Activated CD4-positive, alpha-beta T cell treated with anti-CD3 and anti-CD28 coated beads, Interleukin-2, Interleukin-4, amounts not matched to agents 100 ng/mL and 50 ng/mL, durations not matched to agents 16 hours and 8 hours (primary cell): ENCODE data around the gene DEPDC1B.
"Not testable (repeated sequence)": the region's sequence is repeated elsewhere in the genome, so short reads cannot be mapped to it uniquely, and the experiment has no call there.

Experiments
- DNase-seq: peaks from one replicate; pipeline ENCODE4 v3.0.0-alpha.2; 2020; ENCODE audit warnings: low spot score

The DEPDC1B gene

DNA sequence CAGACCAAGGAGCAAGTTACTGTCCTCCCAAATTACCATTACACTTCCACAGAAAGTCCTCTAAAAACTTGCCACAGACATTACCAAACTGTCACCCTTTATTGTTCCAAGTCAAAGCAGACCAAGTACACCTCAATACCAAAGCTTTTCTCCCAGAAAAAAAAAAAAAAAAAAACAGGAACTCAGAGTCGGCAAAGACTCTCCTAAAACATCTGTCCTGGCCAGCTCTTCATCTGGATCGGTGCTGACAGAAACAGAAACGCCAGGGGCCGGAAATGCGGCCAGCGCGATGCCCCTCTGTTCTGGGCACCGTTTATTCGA is 718 bp downstream of the DEPDC1B start:
- DNase-seq = no peak

- DNase-seq = no peak
These were observed 1.6 kb downstream of the DEPDC1B start for GRCh38 chr5:60698336-60698735.

- DNase-seq = no peak
These were observed 9.6 kb downstream of the DEPDC1B start for GRCh38 chr5:60690326-60690725.

- no peak for DNase-seq
These were observed 11.0 kb downstream of the DEPDC1B start for GRCh38 chr5:60688980-60689379.

DNA sequence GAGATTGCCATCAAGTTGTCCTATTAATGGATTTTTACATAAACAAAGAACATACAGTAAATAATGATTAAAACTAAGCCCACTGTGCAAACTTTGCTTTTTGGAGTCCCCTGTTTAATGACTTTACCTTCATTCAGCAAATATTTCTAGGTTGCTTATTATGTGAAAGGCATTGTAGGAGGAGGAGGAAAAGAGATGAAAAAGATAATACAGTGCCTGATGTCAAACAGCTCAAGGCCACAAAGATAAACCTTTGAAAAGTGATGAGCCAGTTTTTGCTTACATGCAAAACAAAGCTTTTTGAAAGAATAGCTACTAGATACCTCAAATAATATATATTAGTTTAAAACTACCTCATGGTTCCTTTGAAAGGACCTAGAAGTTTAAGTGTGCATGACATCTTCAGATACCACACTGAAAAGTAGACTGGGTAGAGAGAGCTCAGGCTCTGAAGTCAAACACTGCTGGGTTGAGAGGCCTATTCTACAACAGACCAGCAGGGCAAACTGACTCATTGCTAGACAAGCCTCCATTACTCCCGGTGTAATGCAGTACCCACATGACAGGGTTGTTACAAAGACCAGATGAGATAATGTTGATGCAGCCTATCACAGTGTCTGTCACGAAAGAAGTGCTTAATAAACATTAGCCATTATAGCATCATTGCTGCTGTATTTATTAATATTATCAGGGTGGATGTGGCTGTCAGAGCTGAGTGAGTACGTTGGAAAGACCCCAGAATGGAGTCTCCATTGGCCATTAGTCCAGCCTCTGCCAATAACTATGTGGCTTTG is 11.8 kb downstream of the DEPDC1B start:
- peak; percentile 11 for DNase-seq

- no peak for DNase-seq
These were observed 13.8 kb downstream of the DEPDC1B start for GRCh38 chr5:60686157-60686556.

DNA sequence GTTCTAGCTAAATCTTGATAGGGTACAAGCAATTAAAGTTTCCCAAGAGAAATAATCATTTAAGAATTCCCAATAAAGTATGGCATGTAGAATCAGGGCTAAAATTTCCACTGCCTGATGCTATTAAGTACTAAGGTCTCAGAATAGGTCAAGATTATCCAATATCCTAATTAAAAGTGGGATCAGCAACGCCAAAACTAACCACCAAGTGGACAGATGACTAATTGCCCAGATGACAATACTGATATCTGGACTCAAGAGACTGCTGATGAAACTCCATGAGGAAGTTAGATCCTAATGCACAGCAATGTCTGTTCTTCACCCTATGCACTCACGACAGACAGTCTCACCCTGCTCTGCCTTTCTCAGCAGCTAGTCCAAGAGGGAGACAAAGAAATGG is 14.3 kb downstream of the DEPDC1B start:
- no peak for DNase-seq

DNA sequence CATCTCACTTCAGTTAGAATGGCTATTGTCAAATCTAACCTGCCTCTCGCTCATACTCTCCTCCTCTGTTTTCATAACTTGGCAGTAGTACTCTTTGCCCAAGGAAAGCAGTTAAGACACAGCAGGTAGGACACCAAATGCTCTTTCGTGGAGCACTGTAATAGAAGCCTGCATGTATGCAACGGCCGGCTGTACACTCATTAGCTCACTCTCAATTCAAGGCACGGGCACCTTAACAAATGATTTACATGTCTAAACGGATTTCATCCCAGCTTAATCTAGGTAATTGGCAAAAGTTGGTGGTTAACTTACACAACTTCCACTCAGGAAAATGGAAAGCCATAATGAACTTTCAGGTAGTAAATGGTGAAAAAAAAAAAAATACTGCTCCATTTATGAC is 14.9 kb downstream of the DEPDC1B start:
- DNase-seq = no peak

DNA sequence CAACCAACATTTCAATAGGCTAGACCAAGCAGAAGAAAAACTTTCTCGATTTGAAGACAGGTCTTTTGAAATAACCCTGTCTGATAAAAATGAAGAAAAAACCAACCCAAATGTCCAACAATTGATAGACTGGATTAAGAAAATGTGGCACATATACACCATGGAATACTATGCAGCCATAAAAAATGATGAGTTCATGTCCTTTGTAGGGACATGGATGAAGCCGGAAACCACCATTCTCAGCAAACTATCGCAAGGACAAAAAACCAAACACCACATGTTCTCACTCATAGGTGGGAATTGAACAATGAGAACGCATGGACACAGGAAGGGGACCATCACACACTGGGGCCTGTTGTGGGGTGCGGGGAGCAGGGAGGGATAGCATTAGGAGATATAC is 18.0 kb downstream of the DEPDC1B start:
- DNase-seq = not testable (repeated sequence)

GRCh38 chr5:60679816-60680215 is 20.1 kb downstream of the DEPDC1B start:
- no peak for DNase-seq

DNA sequence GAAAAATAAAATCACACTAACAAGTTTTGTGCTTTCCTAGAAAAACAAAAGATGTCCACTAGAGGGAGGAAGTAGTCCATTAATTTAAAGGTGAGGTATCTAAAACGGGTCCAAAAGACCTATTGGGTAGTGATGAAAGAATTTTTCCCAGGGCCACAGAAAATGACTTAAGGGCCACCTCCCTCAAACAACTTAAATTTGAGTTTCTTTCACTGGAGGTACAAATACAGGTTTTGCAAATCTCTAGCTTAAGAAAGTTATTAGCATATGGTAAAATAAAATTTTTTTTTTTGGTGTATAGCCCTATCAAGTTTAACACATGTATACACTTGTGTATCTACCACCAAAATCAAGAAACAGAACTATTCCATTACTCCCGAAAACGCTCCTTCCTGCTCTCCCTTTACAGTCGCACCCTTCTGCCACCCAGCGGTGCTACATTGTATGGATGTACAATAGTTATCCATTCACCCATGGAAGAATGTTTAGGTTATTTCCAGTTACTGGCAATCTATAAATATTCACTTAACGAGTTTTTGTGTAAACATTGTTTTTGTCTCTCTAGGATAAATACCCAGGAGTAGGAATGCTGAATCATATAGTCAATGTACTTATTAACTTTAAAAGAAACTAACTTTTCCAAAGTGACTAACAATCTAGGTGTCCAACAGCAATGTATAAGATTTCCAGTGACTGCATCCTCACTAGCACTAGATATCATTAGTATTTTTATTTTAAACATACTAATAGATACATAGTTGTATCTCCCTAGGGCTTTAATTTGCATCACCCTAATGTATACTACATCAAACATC is 21.9 kb downstream of the DEPDC1B start:
- DNase-seq = peak; percentile 46

- DNase-seq = no peak
These were observed 24.7 kb downstream of the DEPDC1B start for GRCh38 chr5:60675286-60675685.

DNA sequence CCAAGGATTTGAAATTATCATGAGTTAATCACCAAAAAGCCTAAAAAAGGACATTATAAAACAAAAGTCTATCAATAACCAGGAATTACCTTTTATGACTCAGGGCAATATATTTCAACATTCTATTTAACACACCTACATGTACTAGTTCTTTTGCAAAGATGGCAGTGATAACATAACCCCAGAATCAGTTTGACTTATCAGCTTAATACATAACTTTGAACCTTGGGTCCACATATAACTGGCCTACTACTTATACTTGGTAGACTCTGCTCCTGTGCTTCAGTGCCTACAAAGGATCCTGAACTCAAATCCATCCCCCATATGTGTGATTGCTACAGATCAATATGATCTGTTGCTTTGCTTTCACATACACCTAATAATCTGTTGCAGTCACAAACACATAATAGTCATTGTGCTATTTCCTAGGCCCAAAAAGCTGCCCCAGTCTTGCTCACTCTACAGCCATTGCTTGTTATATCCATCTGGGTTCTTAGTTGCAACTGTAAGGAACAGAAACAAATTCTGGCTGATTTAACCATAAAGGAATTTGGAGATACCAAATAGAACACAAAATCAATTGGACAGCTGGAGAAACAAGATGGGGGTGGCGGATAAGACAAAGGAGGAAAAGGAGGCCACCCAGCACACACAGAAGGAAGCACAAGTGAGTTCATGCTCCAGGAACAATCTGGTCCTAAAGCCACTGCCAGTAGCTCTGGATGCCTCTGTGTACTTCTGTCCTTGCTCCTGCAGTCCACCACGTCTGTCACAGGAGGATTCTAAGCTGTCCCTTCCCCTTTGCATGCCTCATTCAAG is 25.5 kb downstream of the DEPDC1B start:
- DNase-seq = no peak

- no peak for DNase-seq
These were observed 26.6 kb downstream of the DEPDC1B start for GRCh38 chr5:60673334-60673733.

- DNase-seq = no peak
These were observed 27.2 kb downstream of the DEPDC1B start for GRCh38 chr5:60672693-60673264.

GRCh38 chr5:60671899-60672692 is 27.9 kb downstream of the DEPDC1B start:
- no peak for DNase-seq

GRCh38 chr5:60670749-60671148 is 29.2 kb downstream of the DEPDC1B start:
- no peak for DNase-seq

DNA sequence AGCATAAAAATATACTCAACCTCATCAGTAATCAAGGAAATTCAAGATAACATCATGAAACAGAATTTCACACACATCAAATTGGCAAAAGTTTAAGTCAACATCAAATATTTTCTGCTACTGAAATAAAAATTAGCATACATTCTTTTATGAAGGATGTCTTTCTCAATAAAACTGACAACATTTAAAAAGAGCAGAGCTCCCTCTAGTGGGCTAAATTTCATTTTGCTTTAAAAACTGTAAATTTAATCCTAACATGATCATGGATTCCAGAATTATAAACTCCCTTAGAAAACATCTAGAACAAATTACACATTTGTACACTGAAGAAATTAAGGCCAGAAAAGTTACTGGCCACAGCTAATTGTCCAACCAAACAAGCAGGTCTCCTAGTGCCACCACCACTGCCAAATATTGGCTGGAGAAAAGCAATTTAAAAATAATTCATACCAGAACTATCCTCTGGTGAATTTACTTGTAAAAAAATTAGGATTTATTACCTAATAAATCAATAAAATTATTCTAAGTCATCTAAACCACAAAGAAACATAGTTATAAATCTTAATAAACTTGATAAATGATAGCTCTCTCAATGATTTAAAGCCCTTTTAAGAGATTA is 31.2 kb downstream of the DEPDC1B start:
- DNase-seq = peak; percentile 32

DNA sequence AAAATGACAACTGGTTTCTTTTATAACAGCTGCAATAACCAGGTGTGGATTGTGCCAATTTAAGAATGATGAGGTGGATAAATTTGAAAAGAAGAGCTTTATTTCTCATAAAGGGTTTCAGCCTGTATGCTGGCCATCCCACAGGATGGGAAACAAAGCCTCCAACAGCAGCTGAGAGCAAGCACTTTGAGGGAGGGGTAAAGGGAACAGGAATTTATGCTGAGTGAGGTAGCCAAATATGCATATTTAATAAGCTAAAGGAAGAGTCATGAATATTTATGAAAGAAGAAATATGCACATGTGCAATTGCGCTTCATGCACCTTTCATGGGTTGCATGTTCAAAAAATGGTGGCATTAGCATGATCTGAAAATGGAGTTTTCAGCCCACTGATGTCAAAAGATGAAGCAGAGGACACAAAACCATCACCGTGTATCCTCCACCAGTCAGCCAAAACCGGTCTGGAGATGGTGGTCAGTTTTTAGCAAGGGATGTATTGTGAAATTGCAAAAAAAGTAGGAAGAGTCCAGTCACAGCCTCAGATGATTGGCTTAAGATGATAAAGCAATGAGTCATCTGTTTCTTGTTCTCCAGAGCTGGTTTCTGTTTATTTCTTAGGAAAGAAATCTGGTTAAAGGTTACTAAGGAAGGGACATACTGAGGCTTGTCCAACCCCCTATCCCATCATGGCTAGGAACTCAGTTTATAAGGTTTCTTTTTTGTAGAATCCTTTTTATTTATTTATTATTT is 47.9 kb downstream of the DEPDC1B start:
- no peak for DNase-seq

- peak; percentile 21 for DNase-seq
These were observed 50.6 kb downstream of the DEPDC1B start for GRCh38 chr5:60649288-60649917.
